ENCODE results near the gene NKD2.
"Not testable (repeated sequence)": the region's sequence is repeated elsewhere in the genome, so short reads cannot be mapped to it uniquely, and the experiment has no call there.

NKD2 gene

DNA sequence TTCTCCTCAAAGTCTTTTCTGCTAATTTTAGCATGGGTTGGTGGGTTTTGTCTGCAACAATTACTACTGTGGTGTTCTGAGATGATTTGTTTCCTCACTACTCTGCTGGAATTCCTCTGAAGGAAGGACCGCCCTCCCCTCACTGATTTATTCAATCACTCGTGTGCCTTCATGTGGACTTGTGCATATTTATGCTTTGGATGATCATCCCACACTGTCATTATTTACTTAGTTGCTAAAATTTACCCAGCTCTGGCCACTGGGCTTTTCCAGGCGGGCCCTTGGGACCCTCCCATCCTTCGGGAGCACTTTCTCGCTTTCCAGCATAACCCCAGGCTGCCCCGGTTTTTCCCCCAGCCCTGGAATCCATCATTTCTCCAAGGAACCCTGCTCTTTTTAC, 41.7 kb upstream of the NKD2 start:
- no peaks in the 10 kb centered on the region for H3K9me3 ChIP-seq (ENCODE audit: low read length)
- no peaks in the 10 kb centered on the region for H3K9me2 ChIP-seq (ENCODE audit: low read depth, low read length)
- H2AFZ ChIP-seq (ENCODE audit: low read length), result no peak overlapping the region
- H3K4me3 ChIP-seq (ENCODE audit: low read depth, low read length, poor library complexity, severe bottlenecking), result no peak overlapping the region
- TF ChIP-seq, protein P1, sequence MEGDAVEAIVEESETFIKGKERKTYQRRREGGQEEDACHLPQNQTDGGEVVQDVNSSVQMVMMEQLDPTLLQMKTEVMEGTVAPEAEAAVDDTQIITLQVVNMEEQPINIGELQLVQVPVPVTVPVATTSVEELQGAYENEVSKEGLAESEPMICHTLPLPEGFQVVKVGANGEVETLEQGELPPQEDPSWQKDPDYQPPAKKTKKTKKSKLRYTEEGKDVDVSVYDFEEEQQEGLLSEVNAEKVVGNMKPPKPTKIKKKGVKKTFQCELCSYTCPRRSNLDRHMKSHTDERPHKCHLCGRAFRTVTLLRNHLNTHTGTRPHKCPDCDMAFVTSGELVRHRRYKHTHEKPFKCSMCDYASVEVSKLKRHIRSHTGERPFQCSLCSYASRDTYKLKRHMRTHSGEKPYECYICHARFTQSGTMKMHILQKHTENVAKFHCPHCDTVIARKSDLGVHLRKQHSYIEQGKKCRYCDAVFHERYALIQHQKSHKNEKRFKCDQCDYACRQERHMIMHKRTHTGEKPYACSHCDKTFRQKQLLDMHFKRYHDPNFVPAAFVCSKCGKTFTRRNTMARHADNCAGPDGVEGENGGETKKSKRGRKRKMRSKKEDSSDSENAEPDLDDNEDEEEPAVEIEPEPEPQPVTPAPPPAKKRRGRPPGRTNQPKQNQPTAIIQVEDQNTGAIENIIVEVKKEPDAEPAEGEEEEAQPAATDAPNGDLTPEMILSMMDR (IDR thresholded peaks at IDR 0.05; ENCODE audit: low read length), result no peak
- no peak for TF ChIP-seq EZH2 (IDR thresholded peaks at IDR 0.05; ENCODE audit: borderline replicate concordance, low read length)
- no peaks in the 10 kb centered on the region for H3F3A ChIP-seq (ENCODE audit: insufficient read depth, low read length)
- no peaks in the 10 kb centered on the region for H3K36me3 ChIP-seq (ENCODE audit: insufficient read depth, low read length)
- H3K27ac ChIP-seq (ENCODE audit: low read depth, low read length, poor library complexity, severe bottlenecking), result no peak overlapping the region
- H3K9ac ChIP-seq (ENCODE audit: low read length), result no peak overlapping the region
- H3K79me2 ChIP-seq (ENCODE audit: insufficient read depth, low read length), result no peaks in the 10 kb centered on the region
- no peak overlapping the region for H3K4me2 ChIP-seq (ENCODE audit: low read length)
- peaks cover 19% of the 10 kb centered on the region for H3K4me1 ChIP-seq (ENCODE audit: insufficient read depth, low read length, severe bottlenecking)
- H3K27me3 ChIP-seq (ENCODE audit: insufficient read depth, low read length), result no peaks in the 10 kb centered on the region
- no peaks in the 10 kb centered on the region for H4K20me1 ChIP-seq (ENCODE audit: insufficient read depth, low read length)

DNA sequence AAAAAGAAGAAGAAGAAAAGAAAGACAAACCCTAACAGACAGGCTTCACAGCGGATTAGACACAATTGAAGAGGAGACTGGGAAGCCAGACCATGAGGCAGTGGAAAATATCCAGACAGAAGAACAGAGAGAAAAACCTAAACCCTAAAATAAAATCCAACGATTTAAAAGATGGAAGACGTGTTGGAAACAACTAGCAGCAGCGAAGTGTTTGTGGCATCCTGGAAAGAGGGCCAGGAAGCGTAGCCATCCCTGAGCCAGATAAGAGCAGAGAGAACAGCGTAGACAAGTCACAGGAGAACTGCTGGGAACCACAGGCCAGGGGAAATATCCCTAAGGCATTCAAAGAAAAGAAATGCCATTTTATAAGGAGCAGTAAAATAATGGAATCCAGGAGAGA, 39.7 kb upstream of the NKD2 start:
- Histone ChIP-seq H2AFZ (ENCODE audit: low read length) (no peak overlapping the region), H3K4me1 (ENCODE audit: insufficient read depth, low read length, severe bottlenecking) (peaks cover 10% of the 10 kb centered on the region), H3K9ac (ENCODE audit: low read length) (no peak overlapping the region), H3K36me3 (ENCODE audit: insufficient read depth, low read length) (no peaks in the 10 kb centered on the region), H3K4me3 (ENCODE audit: low read depth, low read length, poor library complexity, severe bottlenecking) (no peak overlapping the region), H3K9me2 (ENCODE audit: low read depth, low read length) (no peaks in the 10 kb centered on the region), H4K20me1 (ENCODE audit: insufficient read depth, low read length) (no peaks in the 10 kb centered on the region), H3K27ac (ENCODE audit: low read depth, low read length, poor library complexity, severe bottlenecking) (no peak overlapping the region), H3K4me2 (ENCODE audit: low read length) (no peak overlapping the region), H3F3A (ENCODE audit: insufficient read depth, low read length) (no peaks in the 10 kb centered on the region), H3K9me3 (ENCODE audit: low read length) (no peaks in the 10 kb centered on the region), H3K27me3 (ENCODE audit: insufficient read depth, low read length) (no peaks in the 10 kb centered on the region), H3K79me2 (ENCODE audit: insufficient read depth, low read length) (no peaks in the 10 kb centered on the region)
- TF ChIP-seq EZH2 (IDR thresholded peaks at IDR 0.05; ENCODE audit: borderline replicate concordance, low read length), result no peak
- TF ChIP-seq, protein P1 (IDR thresholded peaks at IDR 0.05; ENCODE audit: low read length), result no peak

DNA sequence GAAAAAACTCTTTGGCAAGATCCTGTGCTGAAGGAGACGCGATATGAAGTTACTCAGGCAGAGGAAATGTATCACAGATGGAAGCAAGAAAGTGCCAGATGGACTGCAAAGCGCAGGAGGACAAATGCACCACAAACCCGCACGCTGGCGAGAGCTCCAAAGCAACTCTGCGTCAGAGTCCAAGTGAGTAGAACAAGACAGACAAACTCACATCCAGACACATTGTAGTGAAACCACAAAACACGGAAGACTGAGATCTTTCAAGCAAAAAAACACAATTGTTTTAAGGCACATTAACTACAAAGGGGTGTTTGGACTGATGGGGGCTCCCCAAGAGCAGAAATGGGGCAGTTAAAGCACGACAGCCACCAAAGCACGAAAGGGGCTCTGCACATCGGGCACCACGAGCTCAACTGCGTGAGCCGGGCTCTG, 39.2 kb upstream of the NKD2 start:
- Histone ChIP-seq H4K20me1 (ENCODE audit: insufficient read depth, low read length) (no peaks in the 10 kb centered on the region), H3K36me3 (ENCODE audit: insufficient read depth, low read length) (no peaks in the 10 kb centered on the region), H3K27me3 (ENCODE audit: insufficient read depth, low read length) (no peaks in the 10 kb centered on the region), H3K79me2 (ENCODE audit: insufficient read depth, low read length) (no peaks in the 10 kb centered on the region), H2AFZ (ENCODE audit: low read length) (no peak overlapping the region), H3K4me1 (ENCODE audit: insufficient read depth, low read length, severe bottlenecking) (peaks cover 6% of the 10 kb centered on the region), H3K9me2 (ENCODE audit: low read depth, low read length) (no peaks in the 10 kb centered on the region), H3K9me3 (ENCODE audit: low read length) (no peaks in the 10 kb centered on the region), H3K9ac (ENCODE audit: low read length) (no peak overlapping the region), H3K4me2 (ENCODE audit: low read length) (no peak overlapping the region), H3K27ac (ENCODE audit: low read depth, low read length, poor library complexity, severe bottlenecking) (no peak overlapping the region), H3F3A (ENCODE audit: insufficient read depth, low read length) (no peaks in the 10 kb centered on the region), H3K4me3 (ENCODE audit: low read depth, low read length, poor library complexity, severe bottlenecking) (no peak overlapping the region)
- TF ChIP-seq, protein P1 (IDR thresholded peaks at IDR 0.05; ENCODE audit: low read length), result no peak
- TF ChIP-seq EZH2 (IDR thresholded peaks at IDR 0.05; ENCODE audit: borderline replicate concordance, low read length), result no peak

DNA sequence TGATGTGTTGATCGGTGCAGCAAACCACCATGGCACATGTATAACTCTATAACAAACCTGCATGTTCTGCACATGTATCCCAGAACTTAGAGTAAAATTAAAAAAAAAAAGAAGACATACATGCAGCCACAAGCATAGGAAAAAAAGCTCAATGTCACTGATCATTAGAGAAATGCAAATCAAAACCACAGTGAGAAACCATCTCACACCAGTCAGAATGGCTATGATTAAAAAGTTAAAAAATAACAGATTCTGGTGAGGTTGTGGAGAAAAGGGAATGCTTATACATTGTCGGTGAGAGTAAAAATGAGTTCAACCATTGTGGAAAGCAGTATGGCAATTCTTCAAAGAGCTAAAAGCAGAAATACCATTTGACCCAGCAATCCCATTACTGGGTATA, 36.0 kb upstream of the NKD2 start:
- not testable (repeated sequence) for H3K4me2 ChIP-seq (ENCODE audit: low read length); H3K79me2 ChIP-seq (ENCODE audit: insufficient read depth, low read length); H3K27ac ChIP-seq (ENCODE audit: low read depth, low read length, poor library complexity, severe bottlenecking); H4K20me1 ChIP-seq (ENCODE audit: insufficient read depth, low read length); H3K9me2 ChIP-seq (ENCODE audit: low read depth, low read length); H3F3A ChIP-seq (ENCODE audit: insufficient read depth, low read length); H3K9me3 ChIP-seq (ENCODE audit: low read length); H3K4me1 ChIP-seq (ENCODE audit: insufficient read depth, low read length, severe bottlenecking); H3K4me3 ChIP-seq (ENCODE audit: low read depth, low read length, poor library complexity, severe bottlenecking); H3K9ac ChIP-seq (ENCODE audit: low read length); H2AFZ ChIP-seq (ENCODE audit: low read length); H3K36me3 ChIP-seq (ENCODE audit: insufficient read depth, low read length); H3K27me3 ChIP-seq (ENCODE audit: insufficient read depth, low read length)

Data from OCI-LY1 (cell line).